Mucosa of descending colon (tissue), 3 donors: ENCODE results near the gene DCAF11. TPM values are rescaled to one million over a fixed set of nuclear protein-coding genes. Genes with fewer than 3 reads are reported as not detected.
A peak's percentile ranks its signal among the peaks of the same experiment; 100 is the strongest.

Experiments
- ATAC-seq: fragments of 200-7000 bp; cut with Tn5 transposase; one replicate; pipeline ENCODE4 v1.9.1; 2020; ENCODE audit warnings: mild to moderate bottlenecking, moderate library complexity
- DNase-seq, 3 donors: peaks; one replicate each; pipeline ENCODE4 v3.0.0-alpha.2; 2020
- H3K36me3 ChIP-seq: fragments of 200-600 bp; one replicate; pipeline ENCODE4 v1.8.0; 2021; ENCODE audit warnings: low read depth, mild to moderate bottlenecking
- H3K4me1 ChIP-seq: fragments of 200-600 bp; one replicate; pipeline ENCODE4 v1.8.0; 2021; ENCODE audit warnings: low read depth, mild to moderate bottlenecking
- H3K4me3 ChIP-seq: fragments of 200-600 bp; one replicate; pipeline ENCODE4 v1.8.0; 2021; ENCODE audit warnings: mild to moderate bottlenecking
- H3K9me3 ChIP-seq: fragments of 200-600 bp; one replicate; pipeline ENCODE4 v1.8.0; 2021; ENCODE audit warnings: mild to moderate bottlenecking
- CTCF ChIP-seq: fragments of 200-600 bp; IDR thresholded peaks from one replicate; pipeline ENCODE4 v1.8.0; 2022; ENCODE audit warnings: antibody characterized with exemption, mild to moderate bottlenecking
- intact Hi-C, 2 donors: fragments of 100-400 bp; cut with DNase I in 1 of 2; cut with micrococcal nuclease in 1 of 2; formaldehyde crosslinking; loops; one replicate each; pipeline versions ENCODE4 v1.11.0 to v1.11.1; 2022; cut with DNase I, micrococcal nuclease
- long read RNA-seq, 2 donors: library from polyadenylated mRNA; unstranded; transcript quantifications; one replicate each; pipeline ENCODE4 v2.0.0, GENCODE V29; 2019 to 2021
- total RNA-seq, 3 donors: library from RNA; stranded (reverse); fragmentation: NEBNext Ultra II Directional in 2 of 3; extraction: Animal tissue kit (Norgen Biotek cat#: 25700) in 2 of 3; gene quantifications; one replicate each; pipeline versions ENCODE4 v1.2.1 to v1.2.4, GENCODE V29; 2021 to 2023
- donor health status: DM: no; HTN: no; CAD: no; lungs with moderate emphysema.
- donor health status: DM: no; HTN: no; CAD: no.
- donor health status: DM: no; HTN: yes; CAD: no.

DCAF11 gene
- total RNA-seq, result 100 to 1,000 TPM in 1 of 3 donors, 10 to 100 TPM in 2; 65.8 to 101 (median 84.9) TPM
- long read RNA-seq, donor 1, full-length matches to known transcripts, result 36 of 67 reads
- long read RNA-seq, donor 1, partial matches to known transcripts, result 20 of 67 reads
- long read RNA-seq, donor 1, other reads (novel, unspliced or antisense), result 11 of 67 reads
- long read RNA-seq, donor 2, full-length matches to known transcripts, result 26 of 52 reads
- long read RNA-seq, donor 2, partial matches to known transcripts, result 15 of 52 reads
- long read RNA-seq, donor 2, other reads (novel, unspliced or antisense), result 11 of 52 reads

GRCh38 chr14:24114532-24115421 lies at the start of gene DCAF11, which contains the start of gene NRL:
Gene DCAF11 (plus strand): TSS chr14:24114777. CDS start chr14:24115595, 818 bp downstream.
Gene NRL (minus strand): TSS chr14:24114949. CDS start chr14:24082848, 32,101 bp downstream.
- intact Hi-C loops, result no loop called here
- peaks cover 8% of the 10 kb centered on the region for H3K36me3 ChIP-seq
- ATAC-seq (peak; percentile 89), DNase-seq (peak; percentile 98 to 99 (median 98))
- TF ChIP-seq CTCF, result no peak
- no peaks in the 10 kb centered on the region for H3K9me3 ChIP-seq
- peaks cover 10% of the 10 kb centered on the region for H3K4me1 ChIP-seq
- peak within 1 kb of the TSS; percentile 31 for H3K4me3 ChIP-seq

GRCh38 chr14:24064856-24065255 lies 49.7 kb upstream of the DCAF11 start:
- no peak for TF ChIP-seq CTCF
- DNase-seq, result no peak
- H3K4me3 ChIP-seq, result no peak overlapping the region
- no peaks in the 10 kb centered on the region for H3K36me3 ChIP-seq
- intact Hi-C loops, result no loop called here
- ATAC-seq, result no peak
- H3K4me1 ChIP-seq, result peaks cover 18% of the 10 kb centered on the region
- H3K9me3 ChIP-seq, result no peaks in the 10 kb centered on the region

- intact Hi-C loops, result no loop called here
- ATAC-seq, result no peak
These were observed 49.2 kb upstream of the DCAF11 start for GRCh38 chr14:24065408-24065807.

GRCh38 chr14:24066496-24067132 lies 48.0 kb upstream of the DCAF11 start:
- TF ChIP-seq CTCF, result no peak
- ATAC-seq, result peak; percentile 80
- Histone ChIP-seq H3K36me3 (no peaks in the 10 kb centered on the region), H3K4me1 (peaks cover 18% of the 10 kb centered on the region), H3K4me3 (no peak overlapping the region), H3K9me3 (no peaks in the 10 kb centered on the region)
- peak in 2 of 3 donors; percentile 58 to 67 for DNase-seq
- intact Hi-C loops, result no loop called here

More at GRCh38 chr14:24065408-24065807, 49.2 kb upstream of the DCAF11 start:
- Histone ChIP-seq H3K4me1 (peaks cover 18% of the 10 kb centered on the region), H3K9me3 (no peaks in the 10 kb centered on the region), H3K4me3 (no peak overlapping the region), H3K36me3 (no peaks in the 10 kb centered on the region)
- DNase-seq, result no peak
- no peak for TF ChIP-seq CTCF
